Thyroid gland (tissue), 4 donors: ENCODE data around the gene DNAH17. TPM values are rescaled to one million over a fixed set of nuclear protein-coding genes. Genes with fewer than 3 reads are reported as not detected.

Experiments used
- DNase-seq, 2 donors: peaks; one replicate each; pipeline ENCODE4 v3.0.0-alpha.2; 2019
- H3K27ac ChIP-seq, 3 donors: fragments of 200-600 bp; sonication (generic); 1 replicate in 2 of 3; 2 replicates in 1 of 3; pipeline ENCODE4 v1.5.1; 2016 to 2019; ENCODE audit warnings: mild to moderate bottlenecking in 1 of 3, moderate library complexity in 1 of 3
- H3K27me3 ChIP-seq: fragments of 200-600 bp; sonication (generic); one replicate; pipeline ENCODE4 v1.5.1; 2019
- H3K36me3 ChIP-seq, 2 donors: fragments of 200-600 bp; sonication (generic); one replicate each; pipeline ENCODE4 v1.5.1; 2016 to 2019
- H3K4me1 ChIP-seq, 2 donors: fragments of 200-600 bp; sonication (generic); one replicate each; pipeline ENCODE4 v1.5.1; 2017 to 2019
- H3K4me3 ChIP-seq, 3 donors: fragments of 200-600 bp; sonication (generic); replicated peaks in 1 of 3; 1 replicate in 2 of 3; 2 replicates in 1 of 3; pipeline ENCODE4 v1.5.1; 2016; ENCODE audit warnings: mild to moderate bottlenecking in 1 of 3
- H3K9me3 ChIP-seq: fragments of 200-600 bp; sonication (generic); one replicate; pipeline ENCODE4 v1.5.1; 2017
- POLR2A ChIP-seq, 2 donors: fragments of 450-650 bp; IDR thresholded peaks; one replicate each; pipeline ENCODE4 v1.6.1; 2017; ENCODE audit warnings: antibody characterized with exemption in 2 of 2, mild to moderate bottlenecking in 2 of 2, moderate library complexity in 1 of 2
- WGBS, 2 donors: methylation state at CpG; one replicate each; pipeline ENCODE4 v1.1.5; 2017; 5-methylcytosine and 5-hydroxymethylcytosine counted together
- intact Hi-C: fragments of 100-400 bp; cut with DNase I; formaldehyde crosslinking; loops from one replicate; pipeline ENCODE4 v1.15.1; 2023
- total RNA-seq, 4 donors: library from RNA; depleted of rRNA; stranded (reverse); fragments of >200 nt; gene quantifications; one replicate each; pipeline ENCODE4 v1.2.3, GENCODE V29; 2016
- TF ChIP-seq, protein P1 (sequence below), 6 experiments: fragments of 200-600 bp in 3 of 6; fragments of 450-650 bp in 3 of 6; sonication (generic) in 3 of 6; IDR thresholded peaks; one replicate each; pipeline ENCODE4 v1.5.1; 2016 to 2019; ENCODE audit warnings: antibody characterized with exemption in 6 of 6, mild to moderate bottlenecking in 2 of 6, inconsistent platforms in 1 of 6, moderate library complexity in 1 of 6

The DNAH17 gene
- total RNA-seq, 4 donors from 2014 or later, result 0.21 to 0.67 (median 0.32) TPM

DNA sequence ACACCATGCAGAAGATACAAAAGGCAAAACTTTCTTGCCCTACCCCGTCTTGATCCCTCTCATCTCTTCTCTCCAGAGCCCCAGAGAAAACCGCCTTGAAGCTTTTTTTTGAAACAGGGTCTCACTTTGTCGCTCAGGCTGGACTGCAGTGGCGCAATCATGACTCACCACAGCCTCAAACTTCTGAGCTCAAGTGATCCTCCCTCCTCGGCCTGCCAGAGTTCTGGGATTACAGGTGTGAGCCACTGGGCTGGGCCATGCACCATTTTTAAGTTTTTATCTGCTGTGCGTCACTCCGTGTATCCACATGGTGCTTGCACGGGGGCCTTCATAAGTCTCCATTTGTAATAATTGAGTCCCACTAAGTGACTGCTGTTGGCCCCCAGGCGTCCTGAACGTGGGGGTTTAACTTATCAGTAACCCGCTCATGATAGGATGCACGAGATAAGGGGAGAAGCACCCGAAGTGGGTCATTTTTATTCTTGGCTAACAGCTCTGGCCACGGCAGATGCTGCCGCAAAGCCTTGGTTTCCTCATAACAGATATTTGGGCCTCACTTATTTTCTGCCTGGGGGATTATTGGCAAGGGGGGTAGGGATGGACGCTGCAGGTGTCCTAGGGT lies 8.6 kb downstream of the DNAH17 start:
- Histone ChIP-seq H3K4me1 (no peaks in the 10 kb centered on the region), H3K36me3 (no peaks in the 10 kb centered on the region), H3K4me3 (no peak overlapping the region), H3K27me3 (no peaks in the 10 kb centered on the region), H3K9me3 (no peaks in the 10 kb centered on the region), H3K27ac (no peak overlapping the region)
- TF ChIP-seq, protein P1, sequence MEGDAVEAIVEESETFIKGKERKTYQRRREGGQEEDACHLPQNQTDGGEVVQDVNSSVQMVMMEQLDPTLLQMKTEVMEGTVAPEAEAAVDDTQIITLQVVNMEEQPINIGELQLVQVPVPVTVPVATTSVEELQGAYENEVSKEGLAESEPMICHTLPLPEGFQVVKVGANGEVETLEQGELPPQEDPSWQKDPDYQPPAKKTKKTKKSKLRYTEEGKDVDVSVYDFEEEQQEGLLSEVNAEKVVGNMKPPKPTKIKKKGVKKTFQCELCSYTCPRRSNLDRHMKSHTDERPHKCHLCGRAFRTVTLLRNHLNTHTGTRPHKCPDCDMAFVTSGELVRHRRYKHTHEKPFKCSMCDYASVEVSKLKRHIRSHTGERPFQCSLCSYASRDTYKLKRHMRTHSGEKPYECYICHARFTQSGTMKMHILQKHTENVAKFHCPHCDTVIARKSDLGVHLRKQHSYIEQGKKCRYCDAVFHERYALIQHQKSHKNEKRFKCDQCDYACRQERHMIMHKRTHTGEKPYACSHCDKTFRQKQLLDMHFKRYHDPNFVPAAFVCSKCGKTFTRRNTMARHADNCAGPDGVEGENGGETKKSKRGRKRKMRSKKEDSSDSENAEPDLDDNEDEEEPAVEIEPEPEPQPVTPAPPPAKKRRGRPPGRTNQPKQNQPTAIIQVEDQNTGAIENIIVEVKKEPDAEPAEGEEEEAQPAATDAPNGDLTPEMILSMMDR (IDR thresholded peaks at IDR 0.05), result no peak
- TF ChIP-seq POLR2A (IDR thresholded peaks at IDR 0.05), result no peak
- no peak for DNase-seq
- intact Hi-C loops, result no loop called here
- WGBS, 2 donors, result 89 to 90% methylated on average over 16 of the region's 16 CpGs

DNA sequence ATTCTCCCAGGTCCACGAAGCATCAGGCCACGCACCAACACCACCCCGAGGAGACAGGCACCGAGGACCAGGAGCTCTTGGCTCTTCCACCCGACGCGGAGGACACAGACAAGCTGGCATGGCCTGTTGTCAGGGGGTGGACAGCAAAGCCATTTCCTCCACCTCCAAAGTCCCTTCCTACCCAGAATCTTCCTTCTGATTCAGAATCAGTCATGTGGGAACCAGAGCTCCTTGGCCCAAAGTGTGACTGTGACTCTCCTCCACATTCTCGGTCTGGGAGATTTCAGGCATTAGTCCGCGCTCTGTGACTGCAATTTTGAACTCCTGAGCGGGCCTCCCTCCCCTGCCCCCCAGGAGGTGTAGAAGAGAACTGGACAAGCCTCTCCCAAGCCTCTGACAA lies 9.2 kb downstream of the DNAH17 start:
- Histone ChIP-seq H3K36me3 (no peaks in the 10 kb centered on the region), H3K4me3 (no peak overlapping the region), H3K27ac (no peak overlapping the region), H3K4me1 (no peaks in the 10 kb centered on the region), H3K9me3 (no peaks in the 10 kb centered on the region), H3K27me3 (no peaks in the 10 kb centered on the region)
- no peak for DNase-seq
- intact Hi-C loops, result no loop called here
- 86 to 88% methylated on average over 4 to 7 of the region's 11 CpGs for WGBS, 2 donors
- TF ChIP-seq POLR2A (IDR thresholded peaks at IDR 0.05), result no peak
- TF ChIP-seq, protein P1 (IDR thresholded peaks at IDR 0.05), result no peak

DNA sequence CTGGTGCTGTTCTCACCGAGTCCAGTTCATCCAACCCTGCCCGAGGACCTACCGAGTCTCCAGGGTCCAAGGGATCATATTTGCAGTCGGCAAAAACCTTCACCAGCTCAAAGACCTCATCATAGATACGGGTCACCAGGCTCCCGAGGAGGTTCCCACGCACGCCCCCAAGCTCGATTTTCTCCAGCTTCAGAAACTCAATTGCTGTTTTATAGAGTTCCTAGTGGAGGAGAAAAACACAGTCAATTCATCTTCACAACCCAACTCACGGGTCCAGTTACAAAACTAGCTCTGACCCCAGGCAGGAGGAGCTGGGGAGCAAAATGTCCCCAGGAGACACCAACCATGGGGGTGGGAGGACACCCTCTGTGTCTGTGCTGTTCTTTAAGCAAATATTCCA lies 10.2 kb downstream of the DNAH17 start:
- Histone ChIP-seq H3K4me1 (peaks cover 0 to 8% of the 10 kb centered on the region in 2 donors), H3K4me3 (no peak overlapping the region), H3K9me3 (no peaks in the 10 kb centered on the region), H3K27me3 (no peaks in the 10 kb centered on the region), H3K27ac (no peak overlapping the region), H3K36me3 (no peaks in the 10 kb centered on the region)
- no peak for TF ChIP-seq POLR2A (IDR thresholded peaks at IDR 0.05)
- TF ChIP-seq, protein P1 (IDR thresholded peaks at IDR 0.05), result no peak
- WGBS, 2 donors, result 95 to 96% methylated on average over 10 of the region's 10 CpGs
- DNase-seq, result no peak
- intact Hi-C loops, result no loop called here

DNA sequence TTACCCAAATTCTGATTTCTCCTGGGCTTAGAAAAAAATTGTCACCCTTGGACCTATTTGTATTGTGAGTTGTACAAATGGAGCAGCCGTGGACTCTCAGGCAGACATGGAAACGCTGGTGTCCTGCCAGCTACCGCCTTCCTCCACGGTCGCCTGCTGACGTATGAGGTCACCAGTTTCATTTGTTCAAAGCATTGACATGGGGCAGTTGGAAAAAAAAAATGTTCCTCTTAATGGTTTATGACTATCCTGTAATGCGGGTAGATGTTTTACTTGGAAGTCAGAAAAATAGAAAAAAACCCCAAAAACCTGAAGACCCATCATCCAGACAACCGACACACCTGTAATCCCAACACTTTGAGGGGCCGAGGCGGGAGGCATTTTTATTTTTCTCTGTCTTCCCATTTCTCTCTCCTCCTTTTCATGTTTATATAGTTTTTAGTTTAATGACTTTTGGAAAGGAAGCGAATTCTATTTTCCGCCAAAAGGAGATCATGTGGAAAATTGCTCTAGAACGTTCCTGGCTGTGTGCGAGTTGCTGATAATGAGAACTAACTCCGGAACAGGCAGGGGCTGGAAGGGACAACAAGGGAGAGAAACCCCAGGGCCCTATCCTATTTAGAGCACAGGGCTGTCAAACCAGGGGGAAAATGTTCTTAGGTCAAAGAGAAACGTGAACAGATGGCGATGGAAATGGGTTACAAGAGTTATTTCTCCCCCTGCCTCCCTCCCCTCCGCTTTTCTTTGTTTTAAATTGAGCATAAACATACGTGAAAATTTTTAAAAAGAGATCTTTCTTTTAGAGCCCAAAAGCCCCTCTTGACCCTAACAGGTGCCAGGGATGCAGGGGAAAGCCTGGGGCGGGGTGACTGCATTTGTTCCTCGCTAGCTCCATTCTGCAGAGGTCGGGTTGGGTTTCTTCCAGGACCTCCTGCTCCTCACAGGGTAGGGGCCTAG lies 13.7 kb downstream of the DNAH17 start:
- WGBS, 2 donors, result 65 to 77% methylated on average over 22 of the region's 22 CpGs
- DNase-seq, result peak; percentile 25 to 27

More for the DNA sequence above, 13.7 kb downstream of the DNAH17 start:
- Histone ChIP-seq H3K9me3 (no peaks in the 10 kb centered on the region), H3K27me3 (no peaks in the 10 kb centered on the region), H3K4me1 (peaks cover 0 to 13% of the 10 kb centered on the region in 2 donors), H3K36me3 (no peaks in the 10 kb centered on the region), H3K27ac (no peak overlapping the region), H3K4me3 (no peak overlapping the region)
- no peak for TF ChIP-seq POLR2A (IDR thresholded peaks at IDR 0.05)
- TF ChIP-seq, protein P1 (IDR thresholded peaks at IDR 0.05), result no peak
- intact Hi-C loops, result no loop called here
